Activated CD4-positive, CD25-positive, alpha-beta regulatory T cell treated with anti-CD3 and anti-CD28 coated beads, Interleukin-2, amount 50 U/mL, for 24 hours (primary cell): ENCODE data around the gene ESRP2.

Experiments
- ATAC-seq, 2 donors: fragments of 150-1000 bp; cut with Tn5 transposase; one replicate each; pipeline ENCODE4 v1.10.0; 2021; ENCODE audit warnings: mild to moderate bottlenecking in 1 of 2, moderate library complexity in 1 of 2

The ESRP2 gene

GRCh38 chr16:68263559-68264127 lies 27.7 kb upstream of the ESRP2 start:
- ATAC-seq: no peak

- no peak for ATAC-seq
Observed at GRCh38 chr16:68259007-68259825, 23.3 kb upstream of the ESRP2 start.

GRCh38 chr16:68257906-68258800 lies 22.2 kb upstream of the ESRP2 start:
- ATAC-seq: no peak

GRCh38 chr16:68257251-68257905 lies 21.5 kb upstream of the ESRP2 start:
- ATAC-seq: no peak

GRCh38 chr16:68255712-68256111 lies 19.8 kb upstream of the ESRP2 start:
- ATAC-seq: no peak

DNA sequence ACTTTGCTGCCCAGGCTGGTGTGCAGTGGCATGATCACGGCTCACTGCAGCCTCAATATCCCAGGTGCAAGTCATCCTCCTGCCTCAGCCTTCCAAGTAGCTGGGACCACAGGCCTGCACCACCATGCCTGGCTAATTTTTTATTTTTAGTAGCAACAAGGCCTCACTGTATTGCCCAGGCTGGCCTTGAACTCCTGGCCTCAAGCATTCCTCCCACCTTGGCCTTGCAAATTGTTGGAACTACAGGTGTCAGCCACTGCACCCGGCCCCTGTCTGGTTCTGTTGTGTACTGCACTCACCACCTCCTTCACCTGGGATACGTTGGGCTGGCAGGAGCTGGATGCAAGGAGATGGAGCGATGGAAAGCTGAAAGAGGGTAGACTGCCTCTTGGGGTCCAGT lies 17.8 kb upstream of the ESRP2 start:
- ATAC-seq: no peak

GRCh38 chr16:68252383-68252782 lies 16.5 kb upstream of the ESRP2 start:
- no peak for ATAC-seq

- ATAC-seq: no peak
Observed at GRCh38 chr16:68251832-68252231, 15.9 kb upstream of the ESRP2 start.

- no peak for ATAC-seq
Observed at GRCh38 chr16:68250951-68251350, 15.0 kb upstream of the ESRP2 start.

DNA sequence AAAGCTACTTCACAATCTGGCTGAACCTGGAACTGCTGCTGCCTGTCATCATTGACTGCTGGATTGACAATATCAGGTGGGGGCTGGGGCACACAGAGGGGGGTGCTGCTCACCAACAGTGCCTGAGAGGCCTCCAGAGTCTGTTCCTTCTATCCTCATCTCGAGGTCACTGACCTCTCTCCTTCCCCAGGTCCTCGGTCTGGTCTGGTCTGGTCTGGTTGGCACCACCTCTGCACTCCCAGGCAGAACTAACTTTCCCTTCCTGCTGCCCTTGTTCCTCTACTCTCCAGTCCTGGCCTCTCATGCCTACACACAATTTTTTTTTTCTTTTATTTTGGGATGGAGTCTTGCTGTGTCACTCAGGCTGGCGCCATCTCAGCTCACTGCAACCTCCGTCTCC lies 13.4 kb upstream of the ESRP2 start:
- ATAC-seq: no peak

DNA sequence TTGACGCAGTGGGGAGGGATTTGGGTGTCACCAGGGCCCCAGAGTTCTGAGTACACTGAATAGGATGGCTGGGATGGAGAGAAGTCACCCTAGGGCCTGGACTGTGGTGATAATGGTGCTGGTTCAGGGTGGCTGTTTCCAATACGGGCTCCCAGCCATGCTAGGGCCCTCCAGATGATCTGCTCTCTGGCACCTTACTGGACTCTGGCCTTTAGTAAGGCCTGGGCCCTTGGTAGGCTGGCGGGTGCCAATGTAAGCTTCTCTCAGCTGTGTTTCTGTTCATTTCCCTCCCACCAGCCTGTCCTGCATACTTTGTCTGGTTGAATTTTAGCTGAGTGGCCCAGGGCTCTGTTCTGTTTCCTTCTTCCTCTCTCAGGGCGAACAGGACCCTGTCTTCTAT lies 12.0 kb upstream of the ESRP2 start:
- ATAC-seq: no peak

DNA sequence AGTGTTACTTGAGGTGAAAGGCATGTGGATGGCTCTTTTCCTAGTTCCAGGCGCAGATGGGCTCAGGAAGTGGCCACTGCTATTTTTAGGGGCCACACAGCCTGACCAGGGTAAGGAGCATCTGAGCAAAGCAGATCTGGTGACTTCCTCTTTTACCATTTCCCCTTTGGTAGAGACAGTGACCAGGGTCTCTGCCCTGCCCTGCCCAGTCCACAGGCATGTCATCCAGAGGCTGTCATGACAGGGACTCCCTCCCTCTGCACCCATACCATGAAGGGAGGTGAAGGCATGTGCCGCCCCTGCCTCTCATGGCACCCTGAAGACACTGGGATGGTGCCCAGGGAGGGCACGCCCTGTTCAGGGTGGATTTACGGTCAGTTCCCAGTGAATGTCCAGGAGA lies 11.5 kb upstream of the ESRP2 start:
- ATAC-seq: no peak

DNA sequence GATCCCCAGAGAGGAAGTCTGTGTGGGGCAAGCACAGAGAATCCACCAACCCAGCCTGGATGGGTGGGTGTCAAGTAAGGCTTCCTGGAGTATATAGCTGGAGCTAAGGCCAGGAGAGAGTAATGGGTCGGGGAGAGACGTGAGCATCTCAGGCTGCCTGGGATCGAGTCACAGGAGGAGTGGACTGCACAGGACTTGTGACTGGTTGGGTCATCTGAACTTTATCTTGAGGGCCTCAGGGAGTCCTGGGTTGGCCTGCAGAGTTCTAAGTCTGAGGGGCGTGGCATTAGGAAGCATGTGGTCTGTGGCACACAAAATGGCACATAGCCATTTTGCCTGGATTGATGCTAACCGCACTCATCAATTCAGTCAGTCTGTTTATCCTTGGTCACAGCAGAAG lies 10.7 kb upstream of the ESRP2 start:
- ATAC-seq: no peak

DNA sequence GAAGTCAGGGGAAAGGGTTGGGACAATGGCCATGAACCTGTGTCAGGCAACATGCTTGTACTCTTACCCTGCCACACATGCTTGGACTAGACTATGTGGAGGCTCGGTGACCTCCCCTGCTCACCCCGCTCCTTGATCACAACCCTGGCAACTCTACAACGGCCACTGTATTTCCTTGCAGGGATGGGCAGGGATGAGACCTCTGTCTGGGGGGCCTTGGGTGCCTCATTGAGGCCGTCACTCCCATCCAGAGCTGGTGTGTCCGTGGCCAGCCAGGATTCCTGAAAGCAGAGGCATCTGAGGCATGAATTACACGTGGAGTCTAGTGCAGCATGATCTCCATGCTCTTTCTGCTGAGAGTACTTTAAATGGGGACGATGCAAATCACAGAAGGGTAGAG lies 10.2 kb upstream of the ESRP2 start:
- ATAC-seq: no peak

DNA sequence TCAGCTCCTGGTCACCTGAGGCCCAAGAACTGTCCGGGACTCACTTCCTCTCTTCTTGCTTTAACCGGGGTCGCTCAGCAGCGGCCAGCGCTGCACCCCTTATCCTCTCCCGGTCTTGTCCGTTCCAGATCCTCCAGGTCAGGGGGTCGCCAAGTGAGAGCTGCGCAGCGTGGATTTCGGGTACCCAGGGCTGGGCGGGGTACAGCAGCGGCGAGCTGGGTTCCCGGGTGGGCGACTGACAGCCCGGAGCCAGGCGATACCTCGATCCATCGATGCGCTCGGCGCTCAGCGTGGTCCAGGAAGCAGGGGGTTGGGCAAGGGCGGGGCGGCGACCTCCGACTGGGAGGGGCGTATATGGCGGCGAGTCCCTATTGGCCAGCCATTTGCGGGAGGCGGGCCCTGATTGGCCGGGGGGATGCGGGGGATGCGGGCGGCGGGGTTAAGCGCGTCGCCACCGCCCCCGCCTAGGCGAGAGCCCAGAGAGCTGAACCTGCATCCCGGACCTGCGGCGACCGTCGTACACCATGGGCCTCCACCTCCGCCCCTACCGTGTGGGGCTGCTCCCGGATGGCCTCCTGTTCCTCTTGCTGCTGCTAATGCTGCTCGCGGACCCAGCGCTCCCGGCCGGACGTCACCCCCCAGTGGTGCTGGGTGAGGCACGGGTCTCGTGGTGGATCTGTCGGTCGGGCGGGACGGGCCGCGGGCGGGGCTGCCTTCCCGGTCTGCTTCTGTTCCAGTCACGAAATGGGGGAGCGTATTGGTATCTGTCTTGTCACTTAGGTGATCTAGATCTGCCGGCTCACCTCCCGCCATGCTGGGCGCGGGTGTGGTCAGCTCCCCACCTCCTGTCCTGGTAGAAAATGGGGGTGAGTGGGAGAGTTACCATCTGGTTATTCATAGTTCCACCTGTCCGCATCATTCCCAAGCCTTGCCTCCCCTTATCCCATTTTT lies 9.3 kb upstream of the ESRP2 start, which contains the start of gene PLA2G15:
TSS of gene PLA2G15 (plus strand) at position 471 of the 951 bp plus-strand sequence. CDS start at position 525, 54 bp downstream.
- ATAC-seq: peak; percentile 94 to 97

GRCh38 chr16:68244481-68244902 lies 8.6 kb upstream of the ESRP2 start:
- ATAC-seq: no peak

DNA sequence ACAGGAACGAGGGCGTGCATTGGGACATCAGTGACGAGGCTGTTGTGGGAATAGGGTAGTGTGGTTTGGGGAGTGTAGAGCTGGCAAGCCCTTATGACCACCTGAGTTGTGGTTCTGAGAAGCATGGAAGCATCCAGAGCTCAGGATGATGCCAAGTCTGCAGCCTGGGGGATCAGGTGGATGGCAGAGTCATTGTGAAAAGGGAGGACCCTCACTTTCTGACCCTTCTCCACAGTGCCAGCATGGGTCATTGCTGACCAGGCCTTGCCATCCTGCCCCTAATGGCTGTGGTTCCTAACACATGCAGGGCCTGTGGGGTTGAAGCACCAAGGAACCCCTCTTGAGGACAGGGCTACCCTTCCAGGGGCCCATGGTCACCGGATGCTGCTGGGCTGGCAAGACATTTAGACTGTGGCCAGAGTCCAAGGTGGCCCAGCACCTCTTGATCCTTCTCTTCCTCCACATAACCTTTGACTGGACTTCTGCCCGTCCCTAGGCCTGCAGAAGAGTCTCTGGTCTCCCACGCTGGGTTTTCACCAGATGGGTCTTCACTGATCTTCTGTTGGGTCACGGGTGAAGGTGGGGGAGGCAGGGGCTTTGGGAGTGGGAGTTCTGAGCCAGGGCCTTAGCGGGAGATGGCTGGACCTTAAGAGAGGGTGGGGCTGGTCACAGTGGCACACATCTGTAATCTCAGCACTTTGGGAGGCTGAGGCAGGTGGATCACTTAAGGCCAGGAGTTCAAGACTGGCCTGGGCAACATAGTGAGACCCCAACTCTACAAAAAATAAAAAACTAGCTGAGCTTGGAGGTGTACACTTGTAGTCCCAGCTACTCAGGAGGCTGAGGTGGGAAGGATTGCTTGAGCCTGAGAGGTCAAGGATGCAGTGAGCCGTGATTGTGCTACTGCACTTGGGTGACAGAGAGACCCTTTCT lies 7.3 kb upstream of the ESRP2 start:
- ATAC-seq: no peak

GRCh38 chr16:68242085-68242484 lies 6.2 kb upstream of the ESRP2 start:
- ATAC-seq: no peak

DNA sequence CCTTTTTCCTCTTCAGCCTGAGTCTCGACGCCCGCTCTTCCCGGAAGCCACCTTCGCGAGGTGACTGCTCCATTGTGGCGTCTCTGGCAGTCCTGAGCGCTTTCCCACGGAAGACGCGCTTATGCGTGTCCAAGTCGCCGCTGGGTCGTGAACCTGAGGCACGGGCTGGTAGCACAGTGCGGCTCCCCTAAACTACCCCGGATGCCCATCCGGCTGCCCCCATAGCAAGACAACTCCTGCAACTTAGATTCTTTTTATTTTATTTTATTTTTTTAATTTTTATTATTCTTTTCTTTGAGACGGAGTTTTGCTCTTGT lies 2.1 kb upstream of the ESRP2 start:
- peak in 1 of 2 donors; percentile 10 for ATAC-seq

GRCh38 chr16:68237243-68238028 lies 1.5 kb upstream of the ESRP2 start:
- peak; percentile 73 to 77 for ATAC-seq
